NCI-H1417 treated with DMSO at 0.1 percent for 48 hours (cell line): ENCODE measurements around the gene RNF5.
A peak's percentile ranks its signal among the peaks of the same experiment; 100 is the strongest.
"Not testable (repeated sequence)": the region's sequence is repeated elsewhere in the genome, so short reads cannot be mapped to it uniquely, and the experiment has no call there.

Source experiments
- DNase-seq: peaks from one replicate; lab custom pipeline; 2025; lab: John Stamatoyannopoulos, UW

RNF5 gene

GRCh38 chr6:32189742-32190053, 11.5 kb downstream of the RNF5 start:
- DNase-seq, result no peak

- peak; percentile 53 for DNase-seq
These were observed 12.0 kb downstream of the RNF5 start, which contains the start of gene PBX2 for GRCh38 chr6:32190054-32190851. TSS of gene PBX2 (minus strand) at chr6:32190202. CDS start at chr6:32189915, 287 bp downstream.

DNA sequence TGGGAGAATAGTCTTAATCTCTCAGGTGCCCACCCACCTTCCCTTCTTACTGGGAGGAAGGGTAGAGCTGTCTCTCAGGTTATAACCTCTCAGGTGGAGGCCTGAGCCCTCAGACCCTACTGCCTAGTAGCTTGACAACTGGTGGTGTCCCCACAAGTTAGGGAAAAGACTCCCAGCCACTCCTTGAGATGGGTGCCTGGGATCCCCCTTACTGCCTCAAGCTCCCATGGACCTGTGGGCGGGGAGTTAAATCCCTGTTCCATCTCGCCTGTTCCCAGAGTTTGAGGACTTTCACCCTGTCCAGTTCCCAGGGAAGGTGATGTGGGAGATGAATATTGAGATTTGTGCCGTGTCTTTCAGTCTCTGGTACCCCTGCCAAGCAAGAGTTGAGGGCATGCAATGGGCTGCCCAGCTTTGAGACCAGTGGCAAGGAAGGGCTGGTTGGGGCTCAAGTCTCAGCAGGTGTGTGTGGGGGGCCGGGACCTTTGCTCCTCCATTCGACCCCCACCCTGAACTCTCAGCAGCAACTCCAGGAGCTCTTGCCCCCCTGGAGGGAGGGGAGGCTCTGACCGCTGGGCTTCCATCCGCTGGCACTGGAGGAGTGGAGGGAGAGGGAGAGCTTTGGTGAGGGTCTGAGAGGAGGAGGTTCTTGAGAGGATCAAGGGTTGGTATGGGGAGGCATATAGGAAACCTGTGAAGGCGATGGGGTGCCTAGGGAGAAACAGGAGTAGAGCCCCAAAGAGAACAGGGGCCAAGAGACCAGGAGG, 12.9 kb downstream of the RNF5 start:
- no peak for DNase-seq

DNA sequence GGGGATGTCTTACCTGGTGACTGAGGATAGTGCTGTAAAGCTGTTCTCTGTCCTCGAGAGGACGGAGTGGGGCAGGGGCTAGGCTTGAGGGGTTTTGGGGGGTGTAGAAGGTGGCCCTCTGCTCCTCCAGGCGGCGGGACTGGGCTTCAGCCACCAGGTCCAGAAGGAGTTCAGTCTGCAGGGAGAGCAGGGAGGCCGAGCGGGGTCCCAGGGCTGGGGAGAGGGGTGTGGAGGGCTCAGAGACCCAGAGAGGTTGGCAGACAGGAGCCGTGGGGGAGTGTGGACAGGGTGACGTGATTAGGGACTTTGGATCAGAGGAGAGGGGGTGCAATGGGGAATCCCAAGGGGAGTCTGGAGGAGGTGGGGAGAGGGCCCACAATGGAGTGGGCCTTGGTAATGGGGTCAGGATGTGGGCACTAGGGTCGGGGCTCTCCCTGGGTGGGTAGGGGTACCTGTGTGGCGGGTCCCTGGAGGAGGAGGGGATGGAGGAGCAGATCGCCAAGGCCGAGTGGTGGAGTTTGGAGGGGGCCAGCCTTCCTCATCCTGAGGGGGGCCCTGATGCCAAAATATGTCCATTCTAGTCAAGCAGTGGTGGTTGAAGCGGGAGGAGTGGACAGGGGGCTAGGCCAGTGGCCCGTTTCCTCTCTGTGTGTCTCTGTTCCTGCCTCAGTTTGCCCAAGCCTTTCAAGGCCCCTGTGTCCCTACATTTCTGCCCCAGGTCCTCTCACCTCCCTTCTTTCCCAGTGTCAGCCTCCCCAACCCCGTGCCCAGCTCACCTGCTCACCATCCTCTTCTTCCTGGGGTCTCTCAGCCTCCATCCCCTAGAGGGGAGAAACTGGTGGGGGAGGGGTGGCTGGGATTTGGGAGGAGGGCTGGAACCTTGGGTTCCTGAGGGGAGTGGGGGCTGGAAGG, 13.7 kb downstream of the RNF5 start:
- DNase-seq, result no peak

GRCh38 chr6:32192608-32193039, 14.4 kb downstream of the RNF5 start, which contains the start of gene GPSM3:
TSS of gene GPSM3 (minus strand) at chr6:32192643. CDS start at chr6:32192513, 130 bp downstream.
- no peak for DNase-seq

GRCh38 chr6:32193096-32193495, 14.9 kb downstream of the RNF5 start:
- DNase-seq, result not testable (repeated sequence)

DNA sequence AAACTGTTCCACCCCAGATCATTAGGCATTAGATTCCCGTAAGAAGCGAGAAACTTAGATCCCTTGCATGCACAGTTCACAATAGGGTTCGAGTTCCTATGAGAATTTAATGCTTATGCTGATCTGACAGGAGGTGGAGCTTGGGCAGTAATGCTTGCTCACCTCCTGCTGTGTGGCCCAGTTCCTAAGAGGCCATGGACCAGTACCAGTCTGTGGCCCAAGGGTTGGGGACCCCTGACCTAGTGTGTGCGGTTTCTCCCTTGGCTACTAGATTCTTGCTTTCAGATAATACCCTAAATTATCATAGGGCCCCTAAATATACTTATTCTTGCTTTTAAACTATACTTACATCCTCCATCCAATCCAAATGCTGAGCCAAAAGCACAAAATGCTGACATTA, 16.2 kb downstream of the RNF5 start:
- DNase-seq, result no peak

- no peak for DNase-seq
These were observed 16.8 kb downstream of the RNF5 start for GRCh38 chr6:32194825-32195651.

GRCh38 chr6:32195652-32195901, 17.4 kb downstream of the RNF5 start:
- peak; percentile 82 for DNase-seq

DNA sequence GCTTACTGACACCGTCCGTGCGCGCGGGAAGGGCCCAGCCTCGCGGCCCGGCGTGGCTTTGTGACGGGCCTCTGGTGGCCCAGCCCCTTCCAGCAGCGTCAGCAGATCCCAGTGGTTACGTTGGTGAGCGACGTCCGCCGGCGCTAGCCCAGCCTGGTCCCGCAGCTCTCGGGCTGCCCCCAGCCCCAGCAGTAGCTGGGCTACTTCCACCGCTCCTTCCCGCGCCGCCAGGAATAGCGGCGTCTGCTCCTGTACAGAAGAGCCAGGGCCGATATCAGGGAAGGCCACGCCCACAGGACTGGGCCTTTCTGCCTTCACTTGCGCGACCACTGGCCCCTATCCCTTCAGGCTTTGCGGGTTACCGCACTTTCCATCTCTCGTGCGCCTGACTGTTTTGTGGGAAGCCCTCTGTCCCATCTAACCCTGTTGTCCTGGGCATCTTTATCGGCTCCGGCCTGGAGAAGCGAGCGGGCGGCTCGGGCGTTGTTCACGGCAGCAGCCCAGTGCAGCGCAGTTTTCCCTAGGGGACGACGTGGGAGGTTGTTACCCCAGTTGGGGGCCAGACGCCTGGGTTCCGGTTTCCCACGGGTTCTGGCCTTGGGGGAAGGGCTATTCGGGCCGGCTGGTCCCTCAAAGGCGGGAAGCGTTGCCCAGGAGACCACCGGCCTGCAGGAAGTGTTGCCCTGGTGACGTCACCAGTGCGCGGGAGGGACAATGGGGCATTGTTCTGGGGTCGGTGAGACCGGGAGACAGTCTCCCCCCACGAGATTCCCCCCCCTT, 17.9 kb downstream of the RNF5 start:
- DNase-seq, result peak; percentile 18

- DNase-seq, result peak; percentile 10
These were observed 18.7 kb downstream of the RNF5 start for GRCh38 chr6:32196682-32197616.

DNA sequence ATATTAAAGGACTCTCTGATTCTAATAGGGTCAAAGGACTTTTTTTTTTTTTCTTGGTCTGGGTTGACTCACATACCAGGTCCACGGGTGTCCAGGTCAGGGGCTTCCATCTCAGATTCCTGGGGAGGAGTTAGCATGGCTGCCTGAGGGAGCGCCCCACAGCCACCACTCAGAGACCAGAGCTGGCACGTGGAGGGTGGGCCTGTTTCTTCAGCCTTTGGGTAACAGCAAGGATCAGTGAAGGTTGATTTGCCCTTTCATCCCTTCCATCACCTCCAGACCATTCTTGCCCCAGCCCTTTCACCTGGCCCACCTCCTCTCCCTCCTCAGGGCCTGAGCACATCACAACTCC, 20.1 kb downstream of the RNF5 start:
- DNase-seq, result no peak

DNA sequence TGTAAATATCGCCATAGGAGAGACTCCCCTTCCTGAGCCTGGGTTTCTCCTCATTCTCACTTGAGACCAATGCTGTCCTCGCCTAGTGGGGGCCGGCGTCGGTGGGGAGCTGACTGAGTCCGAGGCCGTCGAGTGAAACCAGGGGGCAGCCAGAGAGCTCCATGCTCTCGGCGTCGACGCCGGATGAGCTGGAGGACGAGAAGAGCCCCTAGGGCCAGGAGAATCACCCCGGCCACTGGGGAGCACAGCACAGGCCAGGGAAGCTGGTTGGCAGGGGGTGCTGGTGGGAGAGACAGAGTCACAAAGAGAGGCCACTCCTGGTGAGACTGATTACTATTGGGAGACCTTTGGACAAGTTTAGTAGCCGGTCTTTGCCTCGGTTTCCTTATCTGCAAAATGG, 20.7 kb downstream of the RNF5 start:
- no peak for DNase-seq

DNA sequence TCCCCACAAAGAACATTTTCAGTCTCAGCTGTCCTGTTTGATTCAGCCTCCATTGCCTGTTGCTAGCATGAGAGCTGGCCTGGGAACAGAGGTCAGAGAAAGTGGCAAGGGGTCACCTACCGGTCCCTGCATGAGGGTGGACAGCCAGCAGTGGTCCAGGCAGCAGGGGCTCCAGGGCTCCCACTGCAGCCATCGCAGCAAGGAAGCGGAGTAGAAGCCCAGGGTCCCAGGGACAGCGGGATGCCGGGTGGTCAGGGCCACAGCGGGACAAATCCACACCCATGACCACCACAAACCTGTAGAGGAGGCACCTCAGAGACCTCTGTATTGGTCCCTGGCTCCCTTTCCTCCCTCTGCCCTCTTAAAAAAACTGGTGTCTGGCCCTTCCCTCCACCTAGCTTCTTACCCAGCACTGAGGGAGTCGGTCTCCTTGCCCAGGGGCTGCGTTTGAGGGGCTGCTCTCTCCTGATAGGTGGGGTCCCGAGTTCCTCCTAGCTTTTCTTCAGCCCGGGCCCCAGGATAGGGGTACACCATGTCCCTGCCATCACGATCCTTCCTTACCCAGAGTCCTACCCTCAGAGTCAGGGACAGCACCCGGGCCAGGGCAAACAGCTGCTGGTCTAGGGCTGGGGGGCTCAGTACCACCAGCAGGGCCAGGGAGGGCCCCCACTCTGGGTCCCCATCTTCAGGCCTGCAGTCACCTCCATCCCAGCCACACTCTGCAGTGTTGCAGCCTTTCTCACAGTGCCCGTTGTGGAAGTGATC, 22.7 kb downstream of the RNF5 start:
- no peak for DNase-seq

DNA sequence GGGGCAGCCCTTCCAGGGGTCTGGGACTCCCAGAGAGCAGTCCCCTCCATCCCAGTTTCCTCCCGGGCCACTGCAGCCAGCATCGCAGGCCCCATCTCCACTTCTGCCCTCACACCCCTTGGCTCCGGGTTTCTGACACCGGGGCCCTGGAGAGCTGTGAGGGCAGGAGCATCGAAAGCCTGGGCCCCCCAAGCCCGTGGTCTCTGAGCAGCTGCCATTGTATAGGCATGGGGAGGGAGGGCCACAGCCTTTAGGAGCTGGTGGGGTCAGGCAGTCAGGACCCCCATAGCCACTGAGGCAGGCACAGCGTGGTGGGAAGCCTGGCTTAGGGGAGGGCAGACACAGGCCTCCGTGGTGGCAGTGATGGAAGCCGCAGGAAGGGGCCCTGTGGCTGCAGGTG, 24.0 kb downstream of the RNF5 start:
- DNase-seq, result no peak

- DNase-seq, result no peak
These were observed 25.4 kb downstream of the RNF5 start for GRCh38 chr6:32203426-32204267.

- DNase-seq, result no peak
These were observed 26.1 kb downstream of the RNF5 start for GRCh38 chr6:32204268-32204715.

GRCh38 chr6:32208996-32209395, 30.8 kb downstream of the RNF5 start:
- no peak for DNase-seq
